IMR-90 (cell line): Measurements from ENCODE around the gene PJA1. TPM values are rescaled to one million over a fixed set of nuclear protein-coding genes. Genes with fewer than 3 reads are reported as not detected.

Source experiments
- ATAC-seq: fragments of 200-7000 bp; cut with Tn5 transposase; 2 replicates; pipeline ENCODE4 v1.9.1; 2020; ENCODE audit warnings: low read depth, mild to moderate bottlenecking, moderate library complexity
- BruUV-seq: library from RNA; stranded (reverse); fragments of 400-500 nt; replicated peaks from 2 replicates; lab custom pipeline; 2021; lab: Mats Ljungman, UMichigan
- CTCF ChIA-PET: fragments of 300-600 bp; formaldehyde crosslinking; extraction: SDS; loops from one replicate; lab custom pipeline; 2021; ENCODE audit warnings: antibody characterized with exemption; lab: Yijun Ruan, JAX
- POLR2A ChIA-PET: fragments of 300-600 bp; sonication (Branson Sonifier 250); formaldehyde crosslinking; loops from one replicate; lab custom pipeline; 2022; ENCODE audit warnings: antibody characterized with exemption; ENCODE audit not compliant: unreplicated experiment; lab: Charles Lee
- DNase-seq: peaks from one replicate; pipeline ENCODE4 v3.0.0; 2013
- H2AFZ ChIP-seq: replicated peaks from 2 replicates; pipeline ENCODE3; 2013; ENCODE audit warnings: low read length, mild to moderate bottlenecking; ENCODE audit not compliant: poor library complexity
- H2AK5ac ChIP-seq: 2 replicates; pipeline ENCODE4 v1.6.1; 2013; ENCODE audit warnings: low read depth, low read length, inconsistent platforms
- H2AK9ac ChIP-seq: replicated peaks from 2 replicates; pipeline ENCODE3; 2013; ENCODE audit warnings: mild to moderate bottlenecking, low read depth, low read length, moderate library complexity; ENCODE audit not compliant: poor library complexity
- H2BK120ac ChIP-seq: 2 replicates; pipeline ENCODE4 v1.6.1; 2013; ENCODE audit warnings: low read depth, low read length, inconsistent platforms
- H2BK15ac ChIP-seq: 3 replicates; pipeline ENCODE4 v1.6.1; 2013; ENCODE audit warnings: low read depth, low read length, inconsistent platforms
- H2BK20ac ChIP-seq: 2 replicates; pipeline ENCODE4 v1.6.1; 2013; ENCODE audit warnings: low read depth, mild to moderate bottlenecking, inconsistent platforms, low read length, moderate library complexity
- H2BK5ac ChIP-seq: 2 replicates; pipeline ENCODE4 v1.6.1; 2013; ENCODE audit warnings: mild to moderate bottlenecking, low read depth, low read length, inconsistent platforms; ENCODE audit not compliant: poor library complexity, severe bottlenecking
- H3K14ac ChIP-seq: replicated peaks from 2 replicates; pipeline ENCODE4 v1.6.1; 2013; ENCODE audit warnings: low read depth, low read length, inconsistent platforms
- H3K18ac ChIP-seq: 2 replicates; pipeline ENCODE4 v1.6.1; 2013; ENCODE audit warnings: low read depth, low read length, control low read depth
- H3K23ac ChIP-seq: 2 replicates; pipeline ENCODE4 v1.6.1; 2013; ENCODE audit warnings: low read depth, low read length, inconsistent platforms
- H3K27ac ChIP-seq: 2 replicates; pipeline ENCODE4 v1.5.1; 2013; ENCODE audit warnings: mild to moderate bottlenecking, control low read depth, low read length; ENCODE audit not compliant: insufficient read depth
- H3K27me3 ChIP-seq: 2 replicates; pipeline ENCODE4 v1.6.1; 2013; ENCODE audit warnings: low read length; ENCODE audit not compliant: control insufficient read depth, insufficient read depth
- H3K36me3 ChIP-seq: 2 replicates; pipeline ENCODE4 v1.6.1; 2013; ENCODE audit warnings: low read length, mixed read lengths; ENCODE audit not compliant: control insufficient read depth, insufficient read depth
- H3K4ac ChIP-seq: 2 replicates; pipeline ENCODE4 v1.6.1; 2013; ENCODE audit warnings: low read depth, low read length, inconsistent platforms
- H3K4me1 ChIP-seq: 2 replicates; pipeline ENCODE4 v1.6.1; 2013; ENCODE audit warnings: low read length, mixed read lengths; ENCODE audit not compliant: control insufficient read depth, insufficient read depth
- H3K4me2 ChIP-seq: 2 replicates; pipeline ENCODE4 v1.6.1; 2013; ENCODE audit warnings: low read depth, mild to moderate bottlenecking, control low read depth, low read length, moderate library complexity
- H3K4me3 ChIP-seq: 2 replicates; pipeline ENCODE4 v1.5.1; 2013; ENCODE audit warnings: low read depth, mild to moderate bottlenecking, control low read depth, low read length, moderate library complexity; ENCODE audit not compliant: insufficient read depth
- H3K56ac ChIP-seq: 2 replicates; pipeline ENCODE4 v1.6.1; 2013; ENCODE audit warnings: low read length, inconsistent platforms; ENCODE audit not compliant: insufficient read depth; ENCODE audit errors: extremely low read depth
- H3K79me1 ChIP-seq, 2 experiments: 2 replicates each; pipeline ENCODE4 v1.6.1; 2013; ENCODE audit warnings: low read length in 2 of 2, inconsistent platforms in 1 of 2, low read depth in 1 of 2
- H3K9ac ChIP-seq: 2 replicates; pipeline ENCODE4 v1.6.1; 2013; ENCODE audit warnings: low read depth, low read length, control low read depth
- H3K9me1 ChIP-seq: 2 replicates; pipeline ENCODE4 v1.6.1; 2013; ENCODE audit warnings: low read length, inconsistent platforms; ENCODE audit not compliant: insufficient read depth
- H3K9me3 ChIP-seq: 2 replicates; pipeline ENCODE4 v1.6.1; 2013; ENCODE audit warnings: low read length; ENCODE audit not compliant: control insufficient read depth, insufficient read depth
- H4K20me1 ChIP-seq: 2 replicates; pipeline ENCODE4 v1.6.1; 2013; ENCODE audit warnings: low read length, inconsistent platforms; ENCODE audit not compliant: insufficient read depth
- H4K5ac ChIP-seq: 2 replicates; pipeline ENCODE4 v1.6.1; 2013; ENCODE audit warnings: mild to moderate bottlenecking, low read depth, low read length, control low read depth
- H4K8ac ChIP-seq, 2 experiments: 2 replicates each; pipeline ENCODE4 v1.6.1; 2013; ENCODE audit warnings: low read depth in 2 of 2, low read length in 2 of 2, control low read depth in 1 of 2, inconsistent platforms in 1 of 2
- H4K91ac ChIP-seq: 2 replicates; pipeline ENCODE4 v1.6.1; 2013; ENCODE audit warnings: low read depth, low read length, inconsistent platforms; ENCODE audit not compliant: insufficient read depth
- CEBPB ChIP-seq: IDR thresholded peaks from 2 replicates; pipeline ENCODE4 v1.6.1; 2012; ENCODE audit warnings: low read depth, low read length, improper control_type of control experiment
- CHD1 ChIP-seq: IDR thresholded peaks from 2 replicates; pipeline ENCODE4 v1.6.1; 2012; ENCODE audit warnings: low read depth, low read length, improper control_type of control experiment
- CTCF ChIP-seq: conservative IDR thresholded peaks from 2 replicates; pipeline ENCODE4 v1.5.1; 2012; ENCODE audit warnings: mild to moderate bottlenecking, low read depth, low read length, improper control_type of control experiment
- FOS ChIP-seq: fragments of 150-350 bp; IDR thresholded peaks from 2 replicates; pipeline ENCODE4 v1.6.1; 2016; ENCODE audit warnings: low read depth, low read length
- MAZ ChIP-seq: IDR thresholded peaks from 2 replicates; pipeline ENCODE4 v1.6.1; 2012; ENCODE audit warnings: low read depth, mild to moderate bottlenecking, low read length, improper control_type of control experiment, moderate library complexity, borderline replicate concordance
- MXI1 ChIP-seq: IDR thresholded peaks from 2 replicates; pipeline ENCODE4 v1.6.1; 2012; ENCODE audit warnings: low read depth, mild to moderate bottlenecking, low read length, moderate library complexity, borderline replicate concordance
- POLR2A ChIP-seq: IDR thresholded peaks from 2 replicates; pipeline ENCODE4 v1.6.1; 2012; ENCODE audit warnings: mild to moderate bottlenecking, low read depth, low read length
- RAD21 ChIP-seq: IDR thresholded peaks from 2 replicates; pipeline ENCODE4 v1.6.1; 2012; ENCODE audit warnings: low read length, improper control_type of control experiment
- RCOR1 ChIP-seq: IDR thresholded peaks from 2 replicates; pipeline ENCODE4 v1.6.1; 2012; ENCODE audit warnings: mild to moderate bottlenecking, low read length, improper control_type of control experiment; ENCODE audit not compliant: insufficient replicate concordance
- WGBS, 2 experiments: methylation state at CpG; one replicate each; pipeline versions ENCODE4 v1.1.5 to v1.1.7; 2013; ENCODE audit warnings: missing lambda C conversion rate in 2 of 2; ENCODE audit not compliant: insufficient read length in 1 of 2; ENCODE audit errors: extremely low coverage in 2 of 2; 5-methylcytosine and 5-hydroxymethylcytosine counted together
- dilution Hi-C: fragments of 300-500 bp; cut with HindIII; formaldehyde crosslinking; loops from one replicate; pipeline ENCODE4 v1.14.3; 2018; ENCODE audit warnings: low sequenced_read_pairs; ENCODE audit not compliant: unreplicated experiment
- in situ Hi-C: fragments of 300-500 bp; cut with MboI; formaldehyde crosslinking; loops from 3 replicates; pipeline ENCODE4 v1.14.3; 2019; ENCODE audit warnings: low sequenced_read_pairs, inconsistent platforms, mixed read lengths
- intact Hi-C: fragments of 100-400 bp; cut with micrococcal nuclease; formaldehyde crosslinking; loops from 2 replicates; pipeline ENCODE4 v1.10.0; 2022
- polyA plus RNA-seq, 3 experiments: library from polyadenylated mRNA; depleted of rRNA; stranded (reverse); fragments of >200 nt; gene quantifications; 2 replicates each; pipeline ENCODE4 v1.2.3, GENCODE V29; 2012; ENCODE audit warnings: low replicate concordance in 1 of 3
- total RNA-seq: library from RNA; depleted of rRNA; stranded (reverse); fragments of >200 nt; gene quantifications from 2 replicates; pipeline ENCODE4 v1.2.3, GENCODE V29; 2012
- TF ChIP-seq, protein P1 (sequence below): fragments of 150-350 bp; IDR thresholded peaks from 2 replicates; pipeline ENCODE4 v1.6.1; 2017; ENCODE audit warnings: mild to moderate bottlenecking, antibody characterized with exemption, low read length, low read depth

The PJA1 gene
- total and polyA plus RNA-seq, 2 of the 4 experiments (the other 2 are of a cell fraction), result 15.1 to 24.4 TPM

- H2AK5ac ChIP-seq, result no peak overlapping the region
- no TSS peak for BruUV-seq
- ATAC-seq, result no peak
- no peaks in the 10 kb centered on the region for H3K9me3 ChIP-seq
- TF ChIP-seq, protein P1, sequence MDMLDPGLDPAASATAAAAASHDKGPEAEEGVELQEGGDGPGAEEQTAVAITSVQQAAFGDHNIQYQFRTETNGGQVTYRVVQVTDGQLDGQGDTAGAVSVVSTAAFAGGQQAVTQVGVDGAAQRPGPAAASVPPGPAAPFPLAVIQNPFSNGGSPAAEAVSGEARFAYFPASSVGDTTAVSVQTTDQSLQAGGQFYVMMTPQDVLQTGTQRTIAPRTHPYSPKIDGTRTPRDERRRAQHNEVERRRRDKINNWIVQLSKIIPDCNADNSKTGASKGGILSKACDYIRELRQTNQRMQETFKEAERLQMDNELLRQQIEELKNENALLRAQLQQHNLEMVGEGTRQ, result no peak
- TF ChIP-seq CHD1 (no peak), CEBPB (no peak), MAZ (no peak), RCOR1 (no peak), POLR2A (no peak), RAD21 (no peak), FOS (no peak), CTCF (no peak), MXI1 (no peak)
- intact Hi-C loops (no loop called here), dilution Hi-C loops (no loop called here), in situ Hi-C loops (no loop called here)
- H3K18ac ChIP-seq, result no peak overlapping the region
- H3K23ac ChIP-seq, result no peak overlapping the region
- H2AK9ac ChIP-seq, result no peak overlapping the region
- WGBS, 2 experiments, result no CpG with 5 or more reads among the region's 1 CpG
- no peak overlapping the region for H3K4me2 ChIP-seq
- H3K9ac ChIP-seq, result no peak overlapping the region
- H3K36me3 ChIP-seq, result no peaks in the 10 kb centered on the region
- H3K4me1 ChIP-seq, result no peaks in the 10 kb centered on the region
- no peak overlapping the region for H2BK120ac ChIP-seq
- no peak overlapping the region for H3K14ac ChIP-seq
- H2AFZ ChIP-seq, result no peak overlapping the region
- no peak overlapping the region for H3K27ac ChIP-seq
- no peak overlapping the region for H3K4me3 ChIP-seq
- no peak overlapping the region for H2BK15ac ChIP-seq
- ChIA-PET CTCF (no interaction called here), POLR2A (no interaction called here)
- no peak for DNase-seq
- H4K20me1 ChIP-seq, result no peaks in the 10 kb centered on the region
- no peak overlapping the region for H4K8ac ChIP-seq
- no peak overlapping the region for H4K5ac ChIP-seq
- H3K4ac ChIP-seq, result no peak overlapping the region
- H4K91ac ChIP-seq, result no peak overlapping the region
- H3K27me3 ChIP-seq, result peaks cover 9% of the 10 kb centered on the region
- H3K9me1 ChIP-seq, result no peaks in the 10 kb centered on the region
- no peak overlapping the region for H2BK20ac ChIP-seq
- no peaks in the 10 kb centered on the region for H3K79me1 ChIP-seq
- H3K56ac ChIP-seq, result no peak overlapping the region
- H2BK5ac ChIP-seq, result no peak overlapping the region
Measured at GRCh38 chrX:69152417-69152841, 12.8 kb downstream of the PJA1 start.
